GM12892 (cell line): ENCODE results near the gene NFIX.

Experiments used
- POLR2A ChIP-seq: IDR thresholded peaks from 2 replicates; pipeline ENCODE4 v1.6.1; 2011; ENCODE audit warnings: low read depth, low read length, control low read depth
- POLR2AphosphoS5 ChIP-seq: IDR thresholded peaks from 2 replicates; pipeline ENCODE4 v1.6.1; 2011; ENCODE audit warnings: low read depth, low read length, control low read depth

DNA sequence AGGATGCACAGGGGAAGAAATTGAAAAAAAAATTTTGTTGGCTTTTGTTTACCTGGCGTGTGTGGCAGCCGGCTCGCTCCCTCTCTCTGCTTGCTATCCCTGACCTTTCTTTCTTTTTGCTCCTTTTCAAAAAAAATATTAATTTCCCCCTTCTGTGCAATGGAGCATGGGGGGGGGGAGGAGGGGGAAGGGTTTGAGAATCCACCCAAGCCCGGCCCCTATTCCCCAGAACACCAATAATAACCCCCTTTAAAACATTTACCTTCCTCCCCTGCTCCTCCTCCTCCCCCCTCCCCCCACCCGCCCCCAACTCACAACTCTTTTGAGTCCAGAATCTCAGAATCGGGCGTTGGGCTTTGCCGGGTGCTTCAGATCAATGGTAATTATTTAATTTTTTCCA, 28.4 kb downstream of the NFIX start:
- TF ChIP-seq POLR2A, result no peak
- no peak for TF ChIP-seq POLR2AphosphoS5
